ENCODE results near the gene NEURL1B.

The NEURL1B gene

GRCh38 chr5:172638209-172638768 is 2.8 kb upstream of the NEURL1B start:
- H3K4me3 ChIP-seq (ENCODE audit: low read depth, low read length) = no peak overlapping the region
- TF ChIP-seq CTCF (IDR thresholded peaks at IDR 0.05; ENCODE audit: control insufficient read depth, extremely low read depth, insufficient read depth) = no peak
- no peak for DNase-seq (ENCODE audit: low read depth)

GRCh38 chr5:172640139-172640538 is 924 bp upstream of the NEURL1B start:
- TF ChIP-seq CTCF (IDR thresholded peaks at IDR 0.05; ENCODE audit: control insufficient read depth, extremely low read depth, insufficient read depth) = no peak
- DNase-seq (ENCODE audit: low read depth) = no peak

GRCh38 chr5:172641359-172642050 is 442 bp downstream of the NEURL1B start:
- H3K4me3 ChIP-seq (ENCODE audit: low read depth, low read length) = peak overlapping the region; percentile 73
- no peak for DNase-seq (ENCODE audit: low read depth)
- TF ChIP-seq CTCF (IDR thresholded peaks at IDR 0.05; ENCODE audit: control insufficient read depth, extremely low read depth, insufficient read depth) = 0 out of 2 replicates have a peak, but pooled peaks have one; percentile 20

More at GRCh38 chr5:172640139-172640538, 924 bp upstream of the NEURL1B start:
- H3K4me3 ChIP-seq (ENCODE audit: low read depth, low read length) = no peak overlapping the region; the same call in 1 of the 2 replicates

GRCh38 chr5:172642051-172642409 is 967 bp downstream of the NEURL1B start:
- TF ChIP-seq CTCF (IDR thresholded peaks at IDR 0.05; ENCODE audit: control insufficient read depth, extremely low read depth, insufficient read depth) = no peak
- H3K4me3 ChIP-seq (ENCODE audit: low read depth, low read length) = peak overlapping the region; percentile 73
- no peak for DNase-seq (ENCODE audit: low read depth)

- no peak for TF ChIP-seq CTCF (IDR thresholded peaks at IDR 0.05; ENCODE audit: control insufficient read depth, extremely low read depth, insufficient read depth)
- peak overlapping the region; percentile 73; the same call in 1 of the 2 replicates for H3K4me3 ChIP-seq (ENCODE audit: low read depth, low read length)
- DNase-seq (ENCODE audit: low read depth) = no peak
Observed at GRCh38 chr5:172642486-172642885, 1.4 kb downstream of the NEURL1B start.

GRCh38 chr5:172642926-172643871 is 2.1 kb downstream of the NEURL1B start:
- H3K4me3 ChIP-seq (ENCODE audit: low read depth, low read length) = no peak overlapping the region
- TF ChIP-seq CTCF (IDR thresholded peaks at IDR 0.05; ENCODE audit: control insufficient read depth, extremely low read depth, insufficient read depth) = no peak
- no peak for DNase-seq (ENCODE audit: low read depth)

Measured in LNCaP clone FGC (cell line).